Hepatocyte (in vitro differentiated cells): ENCODE results near the gene ANO6.

Experiments used
- CTCF ChIP-seq: fragments of 200-600 bp; sonication (generic); IDR thresholded peaks from 2 replicates; pipeline ENCODE4 v1.5.1; 2016; ENCODE audit warnings: antibody characterized with exemption, mild to moderate bottlenecking; ENCODE audit not compliant: poor library complexity
- EZH2 ChIP-seq: fragments of 200-600 bp; sonication (generic); IDR thresholded peaks from 2 replicates; pipeline ENCODE4 v1.6.1; 2016; ENCODE audit warnings: antibody characterized with exemption, mild to moderate bottlenecking, borderline replicate concordance
- EZH2phosphoT487 ChIP-seq: fragments of 200-600 bp; sonication (generic); IDR thresholded peaks from one replicate; pipeline ENCODE4 v1.6.1; 2018; ENCODE audit warnings: antibody characterized with exemption, mild to moderate bottlenecking, low read depth, moderate library complexity; ENCODE audit not compliant: unreplicated experiment, severe bottlenecking

GRCh38 chr12:45227316-45228067 lies 11.6 kb downstream of the ANO6 start:
- TF ChIP-seq CTCF = no peak
- no peak for TF ChIP-seq EZH2
- TF ChIP-seq EZH2phosphoT487 = no peak
